Activated CD8-positive, alpha-beta memory T cell treated with anti-CD3 and anti-CD28 coated beads for 48 hours (primary cell): ENCODE measurements around the gene SALL2.
"Not testable (repeated sequence)": the region's sequence is repeated elsewhere in the genome, so short reads cannot be mapped to it uniquely, and the experiment has no call there.

Source experiments
- DNase-seq, 3 experiments: peaks; one replicate each; pipeline ENCODE4 v3.0.0-alpha.2; 2020; ENCODE audit warnings: low read depth in 2 of 3, low spot score in 2 of 3

Gene SALL2

DNA sequence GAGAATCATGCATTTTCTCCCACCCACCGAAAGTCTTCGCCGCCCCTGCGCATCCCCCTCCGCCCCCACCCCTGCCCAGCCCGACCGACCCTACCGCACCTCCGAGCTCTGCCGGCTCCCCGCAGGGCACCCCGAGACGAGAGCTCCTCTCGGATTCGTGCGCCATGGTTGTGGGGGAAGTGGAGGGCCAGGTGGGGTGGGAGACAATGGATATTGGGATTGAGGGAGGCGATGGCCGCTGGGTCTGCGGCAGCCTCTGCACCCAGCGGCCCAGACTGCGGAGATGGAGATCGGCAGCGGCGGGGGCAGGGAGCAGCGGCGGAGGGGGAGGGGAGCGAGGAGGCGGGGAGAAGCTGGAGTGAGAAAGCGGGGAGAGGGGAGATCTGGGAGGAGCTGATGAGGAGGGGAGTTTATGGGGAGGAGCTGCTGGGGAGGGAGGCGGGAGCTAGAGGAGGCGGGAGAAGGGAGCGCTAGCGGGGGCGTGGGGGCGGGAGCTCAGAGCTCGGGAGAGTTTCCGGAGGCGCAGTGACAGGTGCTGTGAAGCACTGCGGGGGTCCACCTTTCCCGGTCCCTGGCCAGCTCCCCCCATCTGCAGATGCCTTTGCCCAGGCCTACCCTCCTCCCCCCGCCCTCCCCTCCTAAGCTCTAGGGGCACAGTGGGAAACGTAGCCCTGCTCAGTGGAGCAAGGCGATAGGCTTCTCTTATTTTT is at the start of gene SALL2:
SALL2 (minus strand) TSS at position 385 of the 710 bp plus-strand sequence; CDS start at position 166, 219 bp downstream.
- DNase-seq: peak in 2 of 3 experiments; percentile 23 to 55

DNA sequence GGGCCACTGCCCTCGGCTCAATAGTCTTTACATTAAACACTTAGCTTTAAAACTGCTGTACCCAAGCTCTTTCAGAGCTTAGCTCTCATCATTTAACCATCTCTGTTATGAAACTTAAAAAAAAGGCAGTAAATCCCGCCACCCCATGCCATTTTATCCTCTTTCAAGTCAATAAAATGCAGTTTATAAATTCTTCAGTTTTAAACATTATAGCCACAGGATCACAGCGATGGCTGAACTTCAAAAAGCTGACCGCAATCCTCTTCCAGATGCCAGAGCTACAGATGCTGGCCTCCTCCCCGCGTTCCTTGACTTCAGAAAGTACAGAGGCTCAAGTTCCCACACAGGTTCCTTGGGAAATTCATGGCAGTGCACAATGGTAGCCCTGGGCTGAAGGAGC is 49.5 kb upstream of the SALL2 start:
- DNase-seq: no peak

DNA sequence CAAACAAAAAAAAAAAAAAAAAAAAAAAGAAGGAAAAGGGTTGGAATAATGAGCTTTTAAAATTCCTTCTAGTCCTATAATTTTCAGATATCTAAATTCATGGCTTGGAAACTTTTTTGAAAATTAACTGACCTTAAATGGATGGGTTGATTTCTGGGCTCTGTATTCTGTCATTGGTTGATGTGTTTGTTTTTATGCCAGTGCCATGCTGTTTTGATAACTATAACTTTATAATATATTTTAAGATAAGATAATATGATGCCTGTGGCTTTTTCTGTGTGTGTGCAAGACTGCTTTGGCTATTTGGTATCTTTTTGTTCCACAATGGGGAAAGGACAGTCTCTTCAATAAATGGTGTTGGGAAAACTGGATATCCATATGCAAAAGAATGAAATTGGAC is 46.5 kb upstream of the SALL2 start:
- no peak for DNase-seq

DNA sequence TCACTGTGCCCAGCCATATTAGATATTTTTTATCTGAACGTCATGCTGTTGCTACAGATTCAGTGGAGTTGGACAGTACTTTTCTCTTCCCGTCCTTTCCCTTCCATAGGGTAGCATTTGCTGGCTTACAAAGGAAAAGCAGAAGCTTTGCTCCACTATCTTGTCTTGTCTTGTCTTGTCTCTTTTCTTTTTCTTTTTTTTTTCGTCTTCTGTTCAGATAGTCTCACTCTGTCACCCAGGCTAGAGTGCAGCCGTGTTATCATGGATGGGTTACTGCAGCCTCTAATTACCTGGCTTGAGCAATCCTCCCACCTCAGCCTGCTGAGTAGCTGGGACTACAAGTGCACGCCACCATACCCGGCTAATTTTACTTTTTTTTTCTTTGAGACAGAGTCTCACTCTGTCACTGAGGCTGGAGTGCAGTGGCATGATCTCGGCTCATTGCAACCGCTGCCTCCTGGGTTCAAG is 32.6 kb upstream of the SALL2 start:
- DNase-seq: no peak

DNA sequence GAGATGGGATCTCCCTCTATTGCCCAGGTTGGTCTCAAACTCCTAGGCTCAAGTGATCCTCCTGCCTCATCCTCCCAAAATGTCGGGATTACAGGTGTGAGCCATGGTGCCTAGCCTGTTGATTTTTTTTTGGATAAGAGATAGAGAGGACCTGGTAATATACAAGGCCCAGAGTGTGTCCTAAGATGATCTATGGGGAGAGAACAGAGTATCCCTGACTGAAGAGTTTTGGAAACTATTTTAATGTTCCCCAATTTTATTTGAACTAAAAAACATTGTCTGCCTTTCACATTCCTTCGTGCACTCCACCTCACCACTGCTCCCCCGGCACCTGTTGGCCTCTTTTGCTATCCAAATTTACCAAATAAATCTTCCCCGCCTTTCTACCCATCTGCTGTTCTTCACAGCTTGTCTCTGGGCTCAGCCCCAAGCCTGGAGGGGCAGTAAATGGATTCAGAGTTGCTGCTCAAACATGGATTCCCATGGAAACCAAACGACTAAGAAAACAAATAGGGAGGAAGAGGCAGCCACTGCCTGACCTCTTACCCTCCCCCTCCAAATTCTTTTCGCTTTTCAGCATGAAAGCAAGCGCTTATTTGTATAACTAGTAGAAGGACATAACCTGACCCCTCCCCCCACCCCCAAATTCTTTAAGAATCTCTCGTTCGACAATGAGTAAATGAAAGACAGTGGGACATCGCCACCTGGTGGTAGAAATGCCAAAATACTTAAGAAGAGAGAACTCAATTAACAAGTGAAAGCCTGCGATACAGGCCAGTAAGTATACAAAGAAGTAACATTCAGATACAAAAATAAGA is 31.1 kb upstream of the SALL2 start:
- peak; percentile 12 to 57 (median 25) for DNase-seq

DNA sequence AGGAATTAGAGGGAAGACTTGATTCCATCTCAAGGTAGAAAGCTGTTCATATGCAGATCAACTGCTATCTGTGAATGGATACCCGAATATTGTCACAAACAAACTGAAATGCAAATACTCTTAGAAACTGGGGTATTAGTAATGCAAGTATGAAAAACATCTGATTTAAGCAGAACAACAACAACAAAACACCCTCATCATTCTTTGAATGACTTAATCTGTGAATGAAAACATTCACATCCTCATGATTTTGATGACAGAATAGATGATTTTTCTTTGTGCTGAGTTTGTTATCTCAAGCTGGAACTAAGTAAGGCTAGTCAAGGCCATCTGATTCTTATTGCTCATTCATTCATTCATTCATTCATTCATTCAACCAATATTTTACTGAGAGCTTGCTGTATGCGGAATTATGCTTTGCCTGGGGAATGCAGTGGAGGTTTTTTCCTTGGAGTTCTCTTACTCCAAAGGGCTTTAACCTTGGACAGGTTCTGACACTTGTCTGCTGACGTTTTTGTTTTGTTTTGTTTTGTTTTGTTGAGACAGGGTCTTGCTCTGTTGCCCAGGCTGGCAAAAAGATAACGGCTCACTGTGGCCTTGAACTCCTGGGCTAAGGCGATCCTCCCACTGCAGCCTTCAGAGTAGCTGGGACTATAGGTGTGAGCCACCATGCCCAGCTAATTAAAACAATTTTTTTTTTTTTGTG is 30.4 kb upstream of the SALL2 start:
- no peak for DNase-seq

DNA sequence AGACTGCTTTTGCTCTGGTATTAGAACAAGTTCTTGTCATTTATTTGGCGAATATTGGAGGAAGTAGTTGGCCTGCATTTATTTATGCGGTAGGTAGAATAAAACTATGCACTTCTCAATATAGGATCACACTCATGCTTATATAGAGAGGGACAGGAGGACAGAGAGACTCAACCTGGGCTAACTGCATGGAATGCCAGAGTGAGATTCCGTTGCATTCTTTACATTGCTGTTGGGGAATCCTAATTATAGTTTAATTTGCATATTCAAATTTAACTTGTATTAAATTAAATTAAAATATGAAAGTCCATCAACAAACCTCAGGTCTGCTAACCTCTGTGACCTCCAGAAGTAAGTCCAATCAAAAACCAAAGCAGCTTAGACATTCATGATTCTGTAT is 27.1 kb upstream of the SALL2 start:
- no peak for DNase-seq

DNA sequence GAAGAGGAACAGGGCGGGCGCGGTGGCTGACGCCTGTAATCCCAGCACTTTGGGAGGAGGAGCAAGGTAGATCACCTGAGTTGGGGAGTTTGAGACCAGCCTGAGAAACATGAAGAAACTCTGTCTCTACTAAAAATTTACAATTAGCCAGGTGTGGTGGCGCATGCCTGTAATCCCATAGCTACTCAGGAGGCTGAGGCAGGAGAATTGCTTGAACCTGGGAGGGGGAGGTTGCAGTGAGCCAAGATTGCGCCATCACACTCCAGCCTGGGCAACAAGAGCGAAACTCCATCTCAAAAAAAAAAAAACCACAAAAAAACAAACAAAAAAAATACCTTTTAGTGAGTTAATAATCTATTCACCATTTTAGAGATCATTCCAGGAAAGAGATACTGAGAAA is 18.4 kb upstream of the SALL2 start:
- DNase-seq: not testable (repeated sequence)

DNA sequence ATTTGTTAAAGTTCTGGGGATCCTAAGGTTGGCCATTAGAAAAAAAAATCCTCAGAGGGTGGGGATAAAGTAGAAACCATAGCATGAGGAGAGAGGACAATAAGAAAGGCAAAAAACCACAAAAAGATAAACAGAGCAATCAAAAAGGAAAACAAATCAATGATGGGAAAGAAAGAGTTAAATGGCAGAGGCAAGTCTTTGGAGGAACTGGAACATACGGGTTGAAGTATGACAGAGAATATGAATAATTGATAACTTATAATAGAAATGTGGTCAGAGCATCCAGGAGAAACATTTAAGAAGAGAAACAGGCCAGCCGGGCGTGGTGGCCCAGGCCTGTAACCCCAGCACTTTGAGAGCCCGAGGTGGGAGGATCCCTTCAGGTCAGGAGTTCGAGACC is 17.8 kb upstream of the SALL2 start:
- DNase-seq: no peak

DNA sequence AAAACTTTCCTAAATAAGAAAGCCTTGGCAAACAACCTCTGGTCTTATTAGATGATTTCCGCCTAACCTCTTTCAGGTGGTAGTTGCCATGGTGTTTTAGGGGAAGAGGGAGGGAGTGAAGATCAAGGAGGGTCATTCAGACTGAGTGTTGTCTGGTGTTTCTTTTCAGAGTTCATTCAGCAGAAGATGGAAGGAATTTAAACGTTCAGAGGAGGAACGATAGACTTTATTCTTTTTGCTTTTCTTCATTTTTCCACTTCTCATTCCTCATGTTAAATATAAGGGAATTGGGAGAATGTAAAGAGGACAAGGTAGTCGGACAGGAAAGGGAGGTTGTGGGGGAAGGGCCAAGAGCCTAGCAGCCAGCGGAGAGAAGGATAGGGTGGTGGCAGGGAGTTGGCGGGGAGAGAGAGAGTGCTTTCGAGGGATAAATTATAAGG is 17.4 kb upstream of the SALL2 start:
- DNase-seq: no peak

DNA sequence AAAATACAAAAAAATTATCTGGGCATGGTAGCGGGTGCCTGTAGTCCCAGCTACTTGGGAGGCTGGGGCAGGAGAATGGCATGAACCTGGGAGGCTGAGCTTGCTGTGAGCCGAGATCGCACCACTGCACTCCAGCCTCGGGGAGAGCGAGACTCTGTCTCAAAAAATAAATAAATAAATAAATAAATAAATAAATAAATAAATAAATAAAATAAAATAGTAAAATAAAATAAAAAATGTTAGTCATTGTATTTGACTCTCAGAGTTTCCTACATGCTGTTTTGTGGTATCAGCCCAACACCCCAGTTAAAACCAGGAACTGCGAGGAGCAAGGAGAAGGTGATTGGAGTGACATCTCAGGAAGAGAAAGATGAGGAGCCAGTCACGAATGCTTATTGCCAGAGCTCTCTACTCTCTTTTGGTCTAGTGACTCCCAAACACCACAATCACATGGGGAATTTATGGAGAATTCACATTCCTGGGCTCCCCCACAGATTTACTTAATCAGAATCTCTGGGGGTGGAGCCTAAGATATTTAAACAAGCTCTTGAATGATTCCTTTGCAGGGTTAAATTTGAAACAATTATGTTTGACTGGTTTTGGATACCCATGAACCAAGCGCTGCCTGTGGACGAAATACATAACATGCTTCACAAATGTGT is 15.4 kb upstream of the SALL2 start:
- DNase-seq: no peak

DNA sequence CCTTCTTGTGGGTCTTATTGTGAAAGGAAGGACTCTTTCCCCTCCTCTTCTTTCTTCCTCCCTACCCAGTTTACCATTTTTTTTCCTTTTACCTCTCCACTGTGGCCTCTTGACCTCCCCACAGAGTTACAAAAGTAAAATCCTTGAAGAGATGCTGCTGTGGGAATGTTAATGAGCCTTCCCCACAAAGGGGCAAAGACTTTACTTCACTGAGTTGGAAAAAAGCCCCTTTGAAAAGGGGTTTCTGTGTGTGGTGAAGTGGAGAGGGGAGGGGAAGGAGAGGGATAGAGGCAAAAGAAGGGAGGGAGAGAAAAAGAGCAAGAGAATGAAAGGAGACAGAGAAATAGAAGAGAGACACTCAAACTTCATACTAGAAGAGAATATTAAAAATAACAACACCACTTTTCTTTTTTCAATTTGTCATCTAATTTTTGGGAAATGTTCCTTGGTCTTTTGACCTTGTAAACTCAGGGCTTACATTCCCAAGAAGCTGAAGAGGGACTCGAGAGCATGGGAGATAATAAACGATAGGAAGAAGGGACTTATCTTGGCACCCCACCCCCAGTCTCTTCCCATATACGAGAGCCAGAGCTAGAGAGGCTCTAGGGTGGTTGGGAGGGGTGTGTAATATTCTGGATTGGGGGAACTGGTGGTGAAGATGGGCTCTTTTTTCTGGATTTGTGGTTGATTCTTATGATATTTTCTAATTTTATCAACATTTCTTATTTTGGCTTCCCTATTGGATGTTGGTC is 13.2 kb upstream of the SALL2 start:
- DNase-seq: no peak

DNA sequence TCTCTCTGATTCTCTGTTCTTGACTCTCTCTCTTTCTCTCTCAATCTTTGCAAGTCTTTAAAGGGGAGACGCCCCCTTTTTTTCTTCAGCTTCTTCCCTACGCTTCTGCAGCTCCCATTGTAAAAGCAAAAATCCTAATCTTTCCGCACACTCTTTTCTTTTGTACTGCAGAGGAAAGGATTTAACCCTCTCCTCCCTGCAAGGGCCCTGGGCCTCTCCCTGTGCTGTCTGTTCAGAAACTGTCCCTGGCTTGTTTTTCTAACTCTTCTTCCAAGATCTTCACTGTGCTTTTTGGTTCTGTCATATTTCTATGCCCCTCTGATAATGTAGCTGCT is 10.9 kb upstream of the SALL2 start:
- DNase-seq: no peak

DNA sequence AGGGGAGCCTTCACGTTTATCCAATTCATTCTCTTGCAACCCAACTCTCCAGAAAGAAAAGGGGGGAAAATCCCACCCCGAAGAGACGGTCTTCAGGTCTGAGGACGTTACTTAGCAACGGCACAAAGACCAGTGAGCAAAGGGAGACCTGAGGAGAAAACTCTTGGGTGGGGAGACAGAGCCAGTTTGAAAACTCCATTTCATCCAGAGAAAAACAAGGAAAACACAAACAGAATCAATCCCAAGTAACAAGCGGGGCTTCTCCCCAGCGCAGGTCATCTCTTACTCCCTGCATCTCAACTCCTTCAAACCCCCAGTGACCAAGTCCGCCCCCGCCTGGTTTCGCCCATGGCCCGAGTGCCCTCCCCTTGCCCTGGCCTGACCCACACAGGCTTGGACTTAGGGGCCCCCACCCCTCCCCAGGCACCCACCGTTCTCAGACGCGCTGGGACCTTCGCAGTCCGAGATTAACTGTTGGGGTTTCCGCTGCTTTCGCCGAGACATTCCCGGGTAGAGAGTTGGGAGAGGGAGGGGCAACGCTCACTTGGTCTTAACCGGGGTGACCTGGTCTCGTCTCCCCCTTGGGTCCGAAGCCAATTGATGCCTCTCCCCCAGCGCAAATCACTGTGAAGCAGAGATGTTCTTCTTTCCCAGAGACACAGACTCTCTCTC is 10.4 kb upstream of the SALL2 start:
- no peak for DNase-seq

DNA sequence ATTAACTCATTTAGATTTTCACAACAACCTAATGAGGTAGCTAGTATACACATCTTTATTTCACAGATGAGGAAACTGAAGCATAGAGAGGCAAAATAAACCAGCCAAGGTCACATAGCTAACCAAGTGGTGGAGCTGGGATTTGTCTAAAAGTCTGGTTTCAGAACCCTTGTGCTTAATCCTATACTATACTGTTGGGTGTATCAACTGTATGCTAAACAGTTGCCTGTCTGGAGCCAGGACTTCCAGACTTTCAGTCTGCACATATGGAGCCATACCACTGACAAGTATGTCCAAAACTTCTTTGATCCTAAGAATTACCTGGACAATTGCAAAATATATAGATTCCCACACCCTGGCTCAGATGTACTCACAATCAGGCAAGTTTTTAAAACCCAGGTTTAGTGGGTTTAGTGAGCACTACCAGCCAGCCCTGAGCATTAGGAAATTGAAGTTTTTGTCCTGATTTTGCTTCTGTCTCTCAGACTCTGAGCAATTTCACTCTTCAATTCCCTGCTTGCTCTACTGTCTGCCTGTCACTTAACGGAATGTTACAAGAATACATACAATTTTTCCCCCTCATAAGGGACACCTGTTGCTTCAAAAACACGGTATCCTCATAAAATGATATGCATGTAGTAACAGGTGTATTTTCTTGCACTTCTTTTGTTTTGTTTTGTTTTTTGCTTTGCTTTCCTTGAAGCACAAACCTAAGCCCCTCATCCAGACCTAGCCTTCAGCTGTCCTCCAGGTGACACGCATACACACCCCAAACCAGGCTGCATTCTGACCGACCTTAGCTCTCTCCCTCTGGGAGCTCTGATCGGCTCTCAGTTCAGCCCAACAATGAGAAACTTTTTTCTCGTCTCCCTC is 9.6 kb upstream of the SALL2 start:
- DNase-seq: no peak

DNA sequence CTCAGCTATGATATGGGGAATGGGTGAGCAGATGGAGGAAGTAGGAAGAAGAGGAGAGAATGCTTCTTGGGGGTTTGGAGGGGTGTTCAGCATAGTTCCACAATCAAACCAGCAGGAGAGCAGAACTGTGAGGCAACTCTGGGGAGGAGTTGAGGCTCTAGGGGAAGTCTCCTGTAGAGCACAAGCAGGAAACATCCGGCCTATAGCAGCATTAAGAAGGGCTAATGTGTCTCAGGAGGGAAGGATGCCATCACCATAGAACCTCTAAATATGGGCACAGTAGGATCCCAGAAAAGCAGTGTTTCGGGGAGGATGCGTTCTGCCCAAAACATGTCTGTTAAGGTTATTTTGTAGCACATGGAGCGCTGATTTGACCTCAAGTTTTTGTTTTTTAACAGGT is 8.4 kb upstream of the SALL2 start:
- no peak for DNase-seq

DNA sequence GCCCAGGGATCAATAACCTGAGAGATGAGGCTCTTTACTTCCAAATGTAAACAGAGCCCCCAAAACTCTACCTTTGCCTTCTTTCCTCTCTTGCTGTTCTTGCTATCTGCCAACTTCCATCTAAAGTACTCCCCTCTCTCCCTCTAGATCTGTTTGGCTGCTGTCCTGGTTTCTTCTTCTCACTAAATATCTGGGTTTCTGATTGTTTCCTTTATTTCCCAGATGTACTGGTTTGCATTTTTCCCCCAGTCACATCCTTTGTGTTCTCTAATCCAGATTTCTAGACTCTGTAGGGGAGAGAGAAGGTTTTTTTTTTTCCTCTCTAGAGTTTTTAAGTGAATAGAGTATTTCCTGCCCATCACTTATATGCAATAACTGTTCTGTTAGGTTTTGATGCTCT is 7.1 kb upstream of the SALL2 start:
- no peak for DNase-seq

DNA sequence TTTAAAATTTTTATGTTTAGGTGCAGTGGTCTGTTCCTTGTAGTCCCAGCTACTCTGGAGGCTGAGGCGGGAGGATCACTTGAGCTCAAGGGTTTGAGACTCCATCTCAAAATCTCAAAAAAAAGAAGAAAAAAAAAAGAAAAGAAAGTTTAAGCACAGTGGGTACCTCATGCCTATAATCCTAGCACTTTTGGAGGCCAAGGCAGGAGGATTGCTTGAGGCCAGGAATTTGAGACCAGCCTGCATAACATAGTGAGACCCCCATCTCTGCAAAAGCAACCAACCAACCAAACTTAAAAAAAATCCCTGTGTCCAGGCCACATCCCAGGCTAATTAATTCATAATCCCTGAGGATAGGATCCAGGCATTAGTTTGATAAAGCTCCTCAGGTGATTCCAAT is 3.4 kb upstream of the SALL2 start:
- DNase-seq: no peak
